GM23338 (cell line): ENCODE results near the gene PDIA2. TPM values are rescaled to one million over a fixed set of nuclear protein-coding genes. Genes with fewer than 3 reads are reported as not detected.

ENCODE experiments used
- ATAC-seq: fragments of 200-7000 bp; cut with Tn5 transposase; 3 replicates; pipeline ENCODE4 v1.9.1; 2020
- DNase-seq: peaks from one replicate; pipeline ENCODE4 v3.0.0-alpha.2; 2015; ENCODE audit warnings: low spot score
- H2AFZ ChIP-seq: fragments of 200-600 bp; sonication (generic); 2 replicates; pipeline ENCODE4 v1.8.0; 2016; ENCODE audit warnings: antibody characterized with exemption, mild to moderate bottlenecking, moderate library complexity
- H3F3A ChIP-seq: fragments of 200-600 bp; sonication (generic); replicated peaks from 2 replicates; pipeline ENCODE4 v1.8.0; 2017; ENCODE audit warnings: antibody characterized with exemption, mixed run types, low read depth
- H3K27ac ChIP-seq: fragments of 200-600 bp; sonication (generic); 2 replicates; pipeline ENCODE4 v1.6.1; 2016; ENCODE audit warnings: low read depth
- H3K27me3 ChIP-seq: fragments of 200-600 bp; sonication (generic); 2 replicates; pipeline ENCODE4 v1.8.0; 2016; ENCODE audit warnings: mild to moderate bottlenecking, mixed run types, moderate library complexity; ENCODE audit not compliant: insufficient read depth
- H3K36me3 ChIP-seq: fragments of 200-600 bp; sonication (generic); 2 replicates; pipeline ENCODE4 v1.8.0; 2016; ENCODE audit warnings: mild to moderate bottlenecking; ENCODE audit not compliant: insufficient read depth
- H3K4me1 ChIP-seq: fragments of 200-600 bp; sonication (generic); 2 replicates; pipeline ENCODE4 v1.8.0; 2016; ENCODE audit warnings: mild to moderate bottlenecking, moderate library complexity; ENCODE audit not compliant: insufficient read depth
- H3K4me2 ChIP-seq: fragments of 200-600 bp; sonication (generic); 2 replicates; pipeline ENCODE4 v1.7.1; 2017; ENCODE audit warnings: mixed run types
- H3K4me3 ChIP-seq: fragments of 200-600 bp; sonication (generic); 2 replicates; pipeline ENCODE4 v1.6.1; 2016; ENCODE audit warnings: mixed run types
- H3K79me2 ChIP-seq: fragments of 200-600 bp; sonication (generic); replicated peaks from 2 replicates; pipeline ENCODE4 v1.8.0; 2017; ENCODE audit warnings: mild to moderate bottlenecking; ENCODE audit not compliant: insufficient read depth
- H3K9me2 ChIP-seq: fragments of 200-600 bp; sonication (generic); 2 replicates; pipeline ENCODE4 v1.8.0; 2017; ENCODE audit not compliant: insufficient read depth
- H4K20me1 ChIP-seq: fragments of 200-600 bp; sonication (generic); replicated peaks from 2 replicates; pipeline ENCODE4 v1.8.0; 2017; ENCODE audit warnings: mild to moderate bottlenecking; ENCODE audit not compliant: insufficient read depth
- H3K27ac Mint-ChIP-seq: 2 replicates; pipeline ENCODE4 v1.8.0; 2020; ENCODE audit warnings: inconsistent platforms, mild to moderate bottlenecking, moderate library complexity, mixed read lengths
- H3K27me3 Mint-ChIP-seq: 3 replicates; pipeline ENCODE4 v1.8.0; 2022; ENCODE audit warnings: low read depth, mild to moderate bottlenecking, moderate library complexity, mixed read lengths, inconsistent platforms; ENCODE audit not compliant: insufficient read depth, poor library complexity
- H3K36me3 Mint-ChIP-seq: 3 replicates; pipeline ENCODE4 v1.8.0; 2021; ENCODE audit warnings: low read depth, mild to moderate bottlenecking, inconsistent platforms, moderate library complexity, mixed read lengths
- H3K4me1 Mint-ChIP-seq: 3 replicates; pipeline ENCODE4 v1.8.0; 2020; ENCODE audit warnings: mild to moderate bottlenecking, inconsistent platforms, mixed read lengths
- H3K4me3 Mint-ChIP-seq: 3 replicates; pipeline ENCODE4 v1.8.0; 2021; ENCODE audit warnings: moderate library complexity, mild to moderate bottlenecking, inconsistent platforms, mixed read lengths
- H3K9me3 Mint-ChIP-seq: 3 replicates; pipeline ENCODE4 v1.8.0; 2020; ENCODE audit warnings: moderate library complexity, mild to moderate bottlenecking, inconsistent platforms, mixed read lengths
- CREB1 ChIP-seq: fragments of 250-450 bp; sonication (Bioruptor Pico); IDR thresholded peaks from 2 replicates; pipeline ENCODE4 v1.5.0; 2020; ENCODE audit warnings: low read depth, mild to moderate bottlenecking, moderate library complexity
- CTCF ChIP-seq, 2 experiments: fragments of 200-600 bp in 1 of 2; sonication (generic) in 1 of 2; conservative IDR thresholded peaks; 2 replicates each; pipeline versions ENCODE4 v1.5.1 to v1.6.1; 2016 to 2017; ENCODE audit warnings: antibody characterized with exemption in 2 of 2, low read depth in 2 of 2, mild to moderate bottlenecking in 2 of 2, moderate library complexity in 1 of 2
- ETS1 ChIP-seq: IDR thresholded peaks from 2 replicates; pipeline ENCODE4 v1.6.1; 2016; ENCODE audit warnings: antibody characterized with exemption
- EZH2 ChIP-seq: fragments of 200-600 bp; sonication (generic); IDR thresholded peaks from one replicate; pipeline ENCODE4 v1.8.0; 2017; ENCODE audit warnings: antibody characterized with exemption, mild to moderate bottlenecking, low read depth; ENCODE audit not compliant: unreplicated experiment
- EZH2phosphoT487 ChIP-seq: fragments of 200-600 bp; sonication (generic); IDR thresholded peaks from one replicate; pipeline ENCODE4 v1.8.1; 2018; ENCODE audit warnings: antibody characterized with exemption; ENCODE audit not compliant: unreplicated experiment
- JUNB ChIP-seq: IDR thresholded peaks from one replicate; pipeline ENCODE4 v1.6.1; 2016; ENCODE audit warnings: antibody characterized with exemption; ENCODE audit not compliant: unreplicated experiment
- NANOG ChIP-seq: IDR thresholded peaks from 2 replicates; pipeline ENCODE4 v1.6.1; 2016; ENCODE audit warnings: antibody characterized with exemption, borderline replicate concordance
- POLR2AphosphoS5 ChIP-seq: IDR thresholded peaks from 2 replicates; pipeline ENCODE4 v1.6.1; 2016; ENCODE audit warnings: antibody characterized with exemption, low read depth
- REST ChIP-seq: IDR thresholded peaks from one replicate; pipeline ENCODE4 v1.6.1; 2018; ENCODE audit warnings: antibody characterized with exemption; ENCODE audit not compliant: unreplicated experiment
- STAT1 ChIP-seq: IDR thresholded peaks from one replicate; pipeline ENCODE4 v1.6.1; 2016; ENCODE audit warnings: antibody characterized with exemption; ENCODE audit not compliant: unreplicated experiment
- ZNF114 ChIP-seq: fragments of 250-450 bp; sonication (Bioruptor Pico); IDR thresholded peaks from 2 replicates; pipeline ENCODE4 v1.5.0; 2020; ENCODE audit warnings: mild to moderate bottlenecking, moderate library complexity
- ZNF331 ChIP-seq: fragments of 250-450 bp; sonication (Bioruptor Pico); IDR thresholded peaks from 2 replicates; pipeline ENCODE4 v1.5.0; 2020; ENCODE audit warnings: low read depth, mild to moderate bottlenecking, moderate library complexity
- polyA plus RNA-seq: library from polyadenylated mRNA; unstranded; fragments of >200 nt; fragmentation: Nextera tagmentation; extraction: Ambion mirVana; gene quantifications from 2 replicates; pipeline ENCODE4 v1.2.1, GENCODE V29; 2016
- total RNA-seq: library from RNA; depleted of rRNA; stranded (reverse); fragments of >200 nt; shearing (Covaris generic); gene quantifications from 2 replicates; pipeline ENCODE4 v1.2.3, GENCODE V29; 2014

The PDIA2 gene
- total and polyA plus RNA-seq, 2 experiments from 2014 or later = 0.39 to 0.87 TPM

GRCh38 chr16:314351-314750 lies 31.4 kb downstream of the PDIA2 start:
- H3K27ac ChIP-seq = 0 out of 2 replicates have a peak overlapping the region, but pooled peaks have one; percentile 9
- peaks cover 26% of the 10 kb centered on the region for H3K36me3 Mint-ChIP-seq
- H3K27ac Mint-ChIP-seq = no peak overlapping the region
- DNase-seq (no peak), ATAC-seq (no peak)
- peaks cover 53% of the 10 kb centered on the region for H3K79me2 ChIP-seq
- no peak overlapping the region for H2AFZ ChIP-seq
- TF ChIP-seq ETS1 = no peak
- H3K27me3 ChIP-seq = no peaks in the 10 kb centered on the region
- H3F3A ChIP-seq = peaks cover 5% of the 10 kb centered on the region
- no peak overlapping the region for H3K4me3 Mint-ChIP-seq
- no peaks in the 10 kb centered on the region for H3K9me3 Mint-ChIP-seq
- H3K4me1 Mint-ChIP-seq = peaks cover 16% of the 10 kb centered on the region
- peaks cover 3% of the 10 kb centered on the region; the same call in 1 of the 2 replicates for H3K4me1 ChIP-seq
- H3K4me3 ChIP-seq = no peak overlapping the region
- no peak overlapping the region for H3K4me2 ChIP-seq
- no peaks in the 10 kb centered on the region for H3K9me2 ChIP-seq
- peaks cover 7% of the 10 kb centered on the region for H3K27me3 Mint-ChIP-seq
- H4K20me1 ChIP-seq = peaks cover 40% of the 10 kb centered on the region; the same call in 1 of the 2 replicates
- H3K36me3 ChIP-seq = no peaks in the 10 kb centered on the region

GRCh38 chr16:314795-315299 lies 31.9 kb downstream of the PDIA2 start:
- peaks cover 29% of the 10 kb centered on the region for H3K36me3 Mint-ChIP-seq
- peaks cover 19% of the 10 kb centered on the region for H3K4me1 Mint-ChIP-seq
- Histone ChIP-seq H3F3A (peaks cover 5% of the 10 kb centered on the region), H3K9me2 (no peaks in the 10 kb centered on the region), H3K27me3 (no peaks in the 10 kb centered on the region), H2AFZ (no peak overlapping the region), H3K79me2 (peaks cover 58% of the 10 kb centered on the region), H3K4me3 (no peak overlapping the region), H3K27ac (no peak overlapping the region), H3K4me2 (no peak overlapping the region), H4K20me1 (peaks cover 43% of the 10 kb centered on the region; the same call in 1 of the 2 replicates), H3K36me3 (no peaks in the 10 kb centered on the region), H3K4me1 (peaks cover 3% of the 10 kb centered on the region; the same call in 1 of the 2 replicates)
- no peak for DNase-seq
- no peak for ATAC-seq
- TF ChIP-seq CTCF (conservative IDR thresholded peaks at IDR 0.05; ENCODE audit: low read depth in 2 of 2) (no peak), REST (no peak), NANOG (no peak), JUNB (no peak), ZNF331 (no peak), EZH2 (no peak), CREB1 (CRISPR knock-in tag) (no peak), ZNF114 (CRISPR knock-in tag) (no peak), EZH2phosphoT487 (no peak), STAT1 (no peak), POLR2AphosphoS5 (no peak)
- no peak overlapping the region for H3K27ac Mint-ChIP-seq
- H3K27me3 Mint-ChIP-seq = peaks cover 7% of the 10 kb centered on the region
- H3K9me3 Mint-ChIP-seq = no peaks in the 10 kb centered on the region
- H3K4me3 Mint-ChIP-seq = no peak overlapping the region
